K562 (cell line): ENCODE results near the gene STON1.

Source experiments
- CREB1 ChIP-seq, 2 experiments: sonication (generic) in 1 of 2; formaldehyde crosslinking in 1 of 2; IDR thresholded peaks; 2 replicates each; pipeline versions ENCODE4 v1.6.1 to v1.8.0; 2012 to 2022; ENCODE audit warnings: inconsistent platforms in 1 of 2, mild to moderate bottlenecking in 1 of 2, missing genetic modification reagents in 1 of 2, moderate library complexity in 1 of 2
- ELF4 ChIP-seq: fragments of 450-650 bp; formaldehyde crosslinking; IDR thresholded peaks from 2 replicates; pipeline ENCODE4 v1.4.0; 2022; ENCODE audit warnings: missing genetic modification characterization
- FOXM1 ChIP-seq, 2 experiments: fragments of 450-650 bp in 1 of 2; sonication (generic) in 1 of 2; formaldehyde crosslinking in 1 of 2; IDR thresholded peaks; 2 replicates each; pipeline versions ENCODE4 v1.6.1 to v1.9.0; 2017 to 2022; ENCODE audit warnings: low read depth in 2 of 2, mild to moderate bottlenecking in 2 of 2, missing genetic modification reagents in 1 of 2, moderate library complexity in 1 of 2
- LCOR ChIP-seq: sonication (generic); formaldehyde crosslinking; IDR thresholded peaks from 2 replicates; pipeline ENCODE4 v1.8.0; 2022; ENCODE audit warnings: mild to moderate bottlenecking, missing genetic modification reagents
- NCOA1 ChIP-seq: fragments of 450-650 bp; IDR thresholded peaks from 2 replicates; pipeline ENCODE4 v1.6.1; 2016; ENCODE audit warnings: low read depth
- POLR2A ChIP-seq: fragments of 450-650 bp; conservative IDR thresholded peaks from 2 replicates; pipeline ENCODE4 v1.6.1; 2016
- ZNF121 ChIP-seq: sonication (generic); formaldehyde crosslinking; conservative IDR thresholded peaks from 2 replicates; pipeline ENCODE4 v1.8.0; 2022; ENCODE audit warnings: missing genetic modification reagents
- ZNF24 ChIP-seq: fragments of 450-650 bp; IDR thresholded peaks from 2 replicates; pipeline ENCODE4 v1.6.1; 2016
- TF ChIP-seq, protein P1 (sequence below): fragments of 450-650 bp; IDR thresholded peaks from 2 replicates; pipeline ENCODE4 v1.6.1; 2017; ENCODE audit warnings: antibody characterized with exemption, mild to moderate bottlenecking
- TF ChIP-seq, protein P2 (sequence below), 3 experiments: IDR thresholded peaks in 2 of 3; conservative IDR thresholded peaks in 1 of 3; 2 replicates each; pipeline ENCODE4 v1.5.1; 2011 to 2012; ENCODE audit warnings: low read length in 3 of 3, mild to moderate bottlenecking in 3 of 3, control low read depth in 2 of 3, improper control_type of control experiment in 1 of 3, inconsistent platforms in 1 of 3, low read depth in 1 of 3, mixed read lengths in 1 of 3, moderate library complexity in 1 of 3; ENCODE audit not compliant: insufficient read depth in 2 of 3
- TF ChIP-seq, protein P3 (sequence below): sonication (generic); formaldehyde crosslinking; IDR thresholded peaks from 2 replicates; pipeline ENCODE4 v1.8.1; 2023; ENCODE audit warnings: mild to moderate bottlenecking, missing genetic modification reagents

DNA sequence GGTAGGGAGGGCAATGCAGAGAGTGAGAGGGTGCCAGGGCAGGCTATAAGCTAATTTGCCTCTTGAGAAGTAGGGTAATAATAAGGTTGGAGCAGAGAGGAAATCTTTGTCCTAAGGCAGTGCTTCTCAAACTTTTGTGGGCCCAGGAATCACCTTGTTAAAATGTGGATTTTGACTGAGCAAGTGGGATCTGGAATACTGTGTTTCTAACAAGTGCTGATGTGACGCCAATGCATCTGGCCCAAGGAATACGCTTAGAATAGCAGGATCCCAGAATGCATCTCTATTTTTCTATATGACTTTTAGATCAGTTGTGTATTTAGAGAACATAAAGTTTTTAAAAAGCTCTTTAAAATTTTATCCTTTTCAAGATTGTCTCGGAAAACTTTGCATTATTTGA is 58.0 kb downstream of the STON1 start:
- TF ChIP-seq LCOR (CRISPR knock-in tag) (no peak), ZNF121 (CRISPR knock-in tag) (no peak), CREB1 (IDR thresholded peaks at IDR 0.05) (no peak), CREB1 (CRISPR knock-in tag; IDR thresholded peaks at IDR 0.05) (no peak), NCOA1 (no peak), FOXM1 (IDR thresholded peaks at IDR 0.05; ENCODE audit: low read depth) (no peak), FOXM1 (CRISPR knock-in tag; IDR thresholded peaks at IDR 0.05; ENCODE audit: low read depth) (no peak), ELF4 (CRISPR knock-in tag) (no peak), POLR2A (no peak), ZNF24 (no peak)
- TF ChIP-seq, protein P1, sequence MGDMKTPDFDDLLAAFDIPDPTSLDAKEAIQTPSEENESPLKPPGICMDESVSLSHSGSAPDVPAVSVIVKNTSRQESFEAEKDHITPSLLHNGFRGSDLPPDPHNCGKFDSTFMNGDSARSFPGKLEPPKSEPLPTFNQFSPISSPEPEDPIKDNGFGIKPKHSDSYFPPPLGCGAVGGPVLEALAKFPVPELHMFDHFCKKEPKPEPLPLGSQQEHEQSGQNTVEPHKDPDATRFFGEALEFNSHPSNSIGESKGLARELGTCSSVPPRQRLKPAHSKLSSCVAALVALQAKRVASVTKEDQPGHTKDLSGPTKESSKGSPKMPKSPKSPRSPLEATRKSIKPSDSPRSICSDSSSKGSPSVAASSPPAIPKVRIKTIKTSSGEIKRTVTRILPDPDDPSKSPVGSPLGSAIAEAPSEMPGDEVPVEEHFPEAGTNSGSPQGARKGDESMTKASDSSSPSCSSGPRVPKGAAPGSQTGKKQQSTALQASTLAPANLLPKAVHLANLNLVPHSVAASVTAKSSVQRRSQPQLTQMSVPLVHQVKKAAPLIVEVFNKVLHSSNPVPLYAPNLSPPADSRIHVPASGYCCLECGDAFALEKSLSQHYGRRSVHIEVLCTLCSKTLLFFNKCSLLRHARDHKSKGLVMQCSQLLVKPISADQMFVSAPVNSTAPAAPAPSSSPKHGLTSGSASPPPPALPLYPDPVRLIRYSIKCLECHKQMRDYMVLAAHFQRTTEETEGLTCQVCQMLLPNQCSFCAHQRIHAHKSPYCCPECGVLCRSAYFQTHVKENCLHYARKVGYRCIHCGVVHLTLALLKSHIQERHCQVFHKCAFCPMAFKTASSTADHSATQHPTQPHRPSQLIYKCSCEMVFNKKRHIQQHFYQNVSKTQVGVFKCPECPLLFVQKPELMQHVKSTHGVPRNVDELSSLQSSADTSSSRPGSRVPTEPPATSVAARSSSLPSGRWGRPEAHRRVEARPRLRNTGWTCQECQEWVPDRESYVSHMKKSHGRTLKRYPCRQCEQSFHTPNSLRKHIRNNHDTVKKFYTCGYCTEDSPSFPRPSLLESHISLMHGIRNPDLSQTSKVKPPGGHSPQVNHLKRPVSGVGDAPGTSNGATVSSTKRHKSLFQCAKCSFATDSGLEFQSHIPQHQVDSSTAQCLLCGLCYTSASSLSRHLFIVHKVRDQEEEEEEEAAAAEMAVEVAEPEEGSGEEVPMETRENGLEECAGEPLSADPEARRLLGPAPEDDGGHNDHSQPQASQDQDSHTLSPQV: no peak
- TF ChIP-seq, protein P2, sequence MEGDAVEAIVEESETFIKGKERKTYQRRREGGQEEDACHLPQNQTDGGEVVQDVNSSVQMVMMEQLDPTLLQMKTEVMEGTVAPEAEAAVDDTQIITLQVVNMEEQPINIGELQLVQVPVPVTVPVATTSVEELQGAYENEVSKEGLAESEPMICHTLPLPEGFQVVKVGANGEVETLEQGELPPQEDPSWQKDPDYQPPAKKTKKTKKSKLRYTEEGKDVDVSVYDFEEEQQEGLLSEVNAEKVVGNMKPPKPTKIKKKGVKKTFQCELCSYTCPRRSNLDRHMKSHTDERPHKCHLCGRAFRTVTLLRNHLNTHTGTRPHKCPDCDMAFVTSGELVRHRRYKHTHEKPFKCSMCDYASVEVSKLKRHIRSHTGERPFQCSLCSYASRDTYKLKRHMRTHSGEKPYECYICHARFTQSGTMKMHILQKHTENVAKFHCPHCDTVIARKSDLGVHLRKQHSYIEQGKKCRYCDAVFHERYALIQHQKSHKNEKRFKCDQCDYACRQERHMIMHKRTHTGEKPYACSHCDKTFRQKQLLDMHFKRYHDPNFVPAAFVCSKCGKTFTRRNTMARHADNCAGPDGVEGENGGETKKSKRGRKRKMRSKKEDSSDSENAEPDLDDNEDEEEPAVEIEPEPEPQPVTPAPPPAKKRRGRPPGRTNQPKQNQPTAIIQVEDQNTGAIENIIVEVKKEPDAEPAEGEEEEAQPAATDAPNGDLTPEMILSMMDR (IDR thresholded peaks at IDR 0.05 in 2 of 3, conservative IDR thresholded peaks at IDR 0.05 in 1 of 3; ENCODE audit: insufficient read depth in 2 of 3, low read depth in 1 of 3, low read length in 3 of 3): no peak
- TF ChIP-seq, protein P3, sequence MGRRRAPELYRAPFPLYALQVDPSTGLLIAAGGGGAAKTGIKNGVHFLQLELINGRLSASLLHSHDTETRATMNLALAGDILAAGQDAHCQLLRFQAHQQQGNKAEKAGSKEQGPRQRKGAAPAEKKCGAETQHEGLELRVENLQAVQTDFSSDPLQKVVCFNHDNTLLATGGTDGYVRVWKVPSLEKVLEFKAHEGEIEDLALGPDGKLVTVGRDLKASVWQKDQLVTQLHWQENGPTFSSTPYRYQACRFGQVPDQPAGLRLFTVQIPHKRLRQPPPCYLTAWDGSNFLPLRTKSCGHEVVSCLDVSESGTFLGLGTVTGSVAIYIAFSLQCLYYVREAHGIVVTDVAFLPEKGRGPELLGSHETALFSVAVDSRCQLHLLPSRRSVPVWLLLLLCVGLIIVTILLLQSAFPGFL: no peak
